ENCODE results near the gene SLC4A2.
A peak's percentile ranks its signal among the peaks of the same experiment; 100 is the strongest.

SLC4A2 gene

DNA sequence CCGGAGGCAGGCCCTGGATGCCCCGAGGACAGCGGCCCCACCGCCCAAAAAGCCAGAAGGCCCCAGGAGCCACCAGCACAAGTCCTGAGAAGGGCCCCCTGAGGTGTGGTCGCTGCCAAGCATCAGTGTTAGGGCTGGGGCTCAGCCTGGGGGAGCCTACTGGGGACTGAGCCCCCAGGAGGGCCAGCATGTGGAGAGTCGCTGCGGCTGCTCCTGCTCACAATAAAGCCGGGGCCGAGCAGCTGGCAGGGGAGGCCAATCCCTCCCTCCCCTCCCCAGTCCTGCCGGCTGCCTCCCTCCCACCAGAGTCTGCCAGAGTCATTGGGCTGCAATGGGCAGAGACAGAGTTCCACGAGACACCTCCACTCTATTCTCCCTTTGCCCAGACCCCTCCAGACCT is 14.1 kb upstream of the SLC4A2 start:
- no peak for DNase-seq

DNA sequence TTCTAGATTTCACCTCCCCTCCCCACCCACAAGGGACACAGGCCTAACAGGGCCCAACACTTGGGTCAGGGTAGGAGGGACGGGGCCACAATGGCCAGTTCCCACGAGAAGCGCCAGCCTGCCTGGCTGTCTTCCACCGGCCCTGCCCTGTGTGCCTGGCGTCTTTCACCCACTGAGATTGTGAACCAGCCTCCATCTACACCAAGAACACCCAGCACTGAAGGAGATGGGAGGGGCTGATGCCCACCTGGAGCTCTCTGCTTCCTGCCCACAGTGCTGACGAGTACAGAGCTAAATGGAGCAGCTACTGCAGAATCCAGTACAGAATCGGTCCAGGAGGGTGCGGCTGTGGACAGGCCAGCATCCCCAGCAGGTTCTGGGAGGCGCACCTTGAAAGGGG is 13.4 kb upstream of the SLC4A2 start:
- no peak for DNase-seq

DNA sequence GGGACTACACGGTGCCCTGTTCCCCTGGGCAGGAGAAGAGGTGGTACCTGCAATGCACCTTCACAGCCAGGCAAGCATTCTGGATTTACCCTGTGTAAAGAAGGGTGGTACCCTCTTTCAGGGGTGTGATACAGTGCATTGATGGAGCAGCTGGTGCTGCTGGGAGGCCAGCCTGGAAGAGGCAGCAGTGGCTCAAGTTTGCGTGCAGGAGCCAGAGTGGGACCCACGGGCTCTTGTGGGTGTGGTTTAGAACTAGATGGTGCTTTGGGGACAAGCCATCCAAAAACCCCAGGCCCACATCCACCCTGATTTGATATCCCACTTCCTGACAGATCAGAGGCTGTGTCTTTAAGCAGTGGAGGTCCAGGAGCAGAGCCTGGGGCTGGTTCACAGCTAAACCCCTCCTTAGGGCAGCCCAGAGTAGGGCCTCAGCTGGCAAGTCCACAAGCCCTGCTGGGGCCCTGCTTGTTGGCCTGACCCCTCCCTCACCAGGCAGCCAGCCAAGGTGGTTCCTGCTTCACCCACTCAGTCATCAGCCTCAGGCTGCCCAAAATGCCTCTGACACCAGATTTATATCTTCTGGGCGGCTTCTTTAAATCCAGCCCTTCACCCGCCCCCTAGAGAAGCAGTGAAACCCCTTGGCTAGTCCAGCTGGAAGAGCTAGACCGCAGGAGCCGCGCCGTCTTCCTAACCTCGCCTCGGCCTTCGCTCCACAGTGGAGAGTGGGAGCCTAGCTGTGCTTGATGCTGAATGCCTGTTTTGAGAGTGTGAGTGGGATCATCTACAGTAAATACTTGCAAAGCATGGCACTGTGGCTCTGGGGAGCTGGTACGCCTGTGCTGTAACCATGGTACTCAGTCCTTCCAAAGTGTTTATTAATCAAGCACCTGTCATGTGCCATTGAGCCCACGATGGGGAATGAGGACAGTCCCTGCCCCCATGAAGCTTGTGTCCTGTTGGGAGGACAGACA is 12.5 kb upstream of the SLC4A2 start:
- no peak for DNase-seq

DNA sequence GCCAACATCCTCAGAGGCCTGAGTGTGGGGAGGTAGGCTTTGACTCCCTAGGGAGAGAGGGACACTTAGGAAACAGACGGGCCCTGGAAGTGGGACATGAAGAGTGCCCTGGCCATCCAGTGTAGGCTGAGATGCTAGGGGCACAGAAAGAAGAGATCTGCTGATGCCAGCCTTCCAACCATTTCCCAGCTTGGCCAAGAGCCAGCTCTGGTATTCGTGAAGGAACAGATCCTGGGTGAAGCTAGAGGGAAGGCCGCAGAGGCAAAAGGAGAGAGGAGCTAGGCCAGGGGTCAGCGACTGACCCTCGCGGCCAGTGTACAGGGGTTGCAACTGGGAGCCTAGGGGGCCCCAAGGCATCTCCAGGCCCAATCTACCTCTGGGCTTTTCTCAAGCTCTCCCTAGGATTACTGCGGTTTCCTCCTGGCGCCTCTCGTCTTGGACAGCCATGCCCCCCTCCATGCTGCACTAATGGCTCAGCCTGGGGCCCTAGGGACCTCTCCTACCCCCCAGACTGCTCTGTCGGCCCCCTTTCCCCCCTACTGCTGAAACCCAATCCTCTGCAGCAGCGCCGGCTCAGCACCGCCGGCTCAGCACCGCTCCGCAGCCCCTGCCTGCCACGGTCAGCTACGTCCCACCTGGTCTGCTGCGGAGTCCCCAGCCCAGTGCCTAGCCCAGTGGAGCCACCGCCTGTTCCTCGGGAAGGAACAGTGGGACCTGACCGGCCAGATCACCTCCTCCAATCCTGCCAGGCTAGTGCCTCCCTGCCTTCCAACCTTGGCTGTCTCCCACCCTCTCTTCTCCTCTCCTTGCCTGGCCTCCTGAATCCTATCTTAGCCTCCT is 11.2 kb upstream of the SLC4A2 start, which contains the start of gene ASIC3:
ASIC3 (plus strand) TSS at position 556 of the 840 bp plus-strand sequence. CDS start 355 bp downstream, outside the sequence.
- DNase-seq = no peak

DNA sequence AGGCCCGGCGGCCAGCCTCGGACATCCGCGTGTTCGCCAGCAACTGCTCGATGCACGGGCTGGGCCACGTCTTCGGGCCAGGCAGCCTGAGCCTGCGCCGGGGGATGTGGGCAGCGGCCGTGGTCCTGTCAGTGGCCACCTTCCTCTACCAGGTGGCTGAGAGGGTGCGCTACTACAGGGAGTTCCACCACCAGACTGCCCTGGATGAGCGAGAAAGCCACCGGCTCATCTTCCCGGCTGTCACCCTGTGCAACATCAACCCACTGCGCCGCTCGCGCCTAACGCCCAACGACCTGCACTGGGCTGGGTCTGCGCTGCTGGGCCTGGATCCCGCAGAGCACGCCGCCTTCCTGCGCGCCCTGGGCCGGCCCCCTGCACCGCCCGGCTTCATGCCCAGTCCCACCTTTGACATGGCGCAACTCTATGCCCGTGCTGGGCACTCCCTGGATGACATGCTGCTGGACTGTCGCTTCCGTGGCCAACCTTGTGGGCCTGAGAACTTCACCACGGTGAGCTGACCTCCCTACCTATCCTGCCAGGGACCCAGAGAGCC is 10.4 kb upstream of the SLC4A2 start:
- no peak for DNase-seq

DNA sequence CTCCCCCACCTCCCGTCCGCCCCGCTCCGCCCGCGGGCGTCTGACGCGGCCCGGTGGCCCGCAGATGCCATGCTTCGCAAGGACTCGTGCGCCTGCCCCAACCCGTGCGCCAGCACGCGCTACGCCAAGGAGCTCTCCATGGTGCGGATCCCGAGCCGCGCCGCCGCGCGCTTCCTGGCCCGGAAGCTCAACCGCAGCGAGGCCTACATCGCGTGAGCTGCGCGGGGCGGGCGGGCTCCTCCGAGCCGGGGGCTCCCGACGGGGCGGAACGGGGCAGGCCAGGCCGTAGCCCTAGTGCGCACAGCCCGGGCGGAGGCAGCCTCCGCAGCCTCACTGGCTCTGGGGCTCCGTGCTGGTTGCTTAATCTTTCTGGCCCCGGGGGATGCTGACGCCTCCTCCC is 8.3 kb upstream of the SLC4A2 start:
- DNase-seq = peak; percentile 65

DNA sequence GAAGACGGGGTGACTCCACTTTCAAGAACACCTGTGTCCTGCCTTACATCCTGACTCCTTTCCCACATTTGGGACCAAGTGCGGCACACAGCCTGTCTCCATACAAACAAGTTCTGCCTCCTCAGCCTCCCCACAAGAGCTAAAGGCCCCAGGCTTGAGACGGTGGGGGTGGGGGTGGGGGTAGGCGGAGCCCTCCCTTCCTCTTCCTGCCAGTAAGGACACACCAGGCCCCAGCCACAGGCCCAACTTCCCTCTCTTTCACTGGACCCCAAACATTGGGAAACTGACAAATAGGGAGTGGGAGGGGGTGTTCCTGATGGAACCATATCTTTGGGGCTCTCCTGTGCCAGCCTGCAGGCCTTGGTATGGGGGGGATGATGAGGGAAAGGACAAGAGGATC is 6.3 kb upstream of the SLC4A2 start:
- DNase-seq = no peak

DNA sequence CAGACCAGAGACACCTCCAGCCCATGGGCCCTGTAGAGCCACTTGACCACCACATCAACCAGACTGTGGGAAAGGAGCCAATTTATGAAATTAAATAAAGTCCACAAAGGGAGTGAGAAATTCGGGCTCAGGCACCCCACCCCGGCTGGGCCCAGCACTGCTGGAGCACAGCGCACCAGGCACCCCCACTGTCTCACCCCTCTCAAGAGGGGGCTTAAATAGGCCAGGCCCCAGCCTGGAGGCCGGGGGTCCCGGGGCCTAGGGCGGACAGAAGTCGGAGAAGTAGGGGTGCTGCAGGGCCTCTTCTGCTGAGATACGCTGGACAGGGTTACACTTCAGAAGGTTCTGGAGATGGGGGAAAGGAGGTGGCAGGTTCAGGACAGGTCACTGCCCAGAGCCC is 5.6 kb upstream of the SLC4A2 start:
- no peak for DNase-seq

DNA sequence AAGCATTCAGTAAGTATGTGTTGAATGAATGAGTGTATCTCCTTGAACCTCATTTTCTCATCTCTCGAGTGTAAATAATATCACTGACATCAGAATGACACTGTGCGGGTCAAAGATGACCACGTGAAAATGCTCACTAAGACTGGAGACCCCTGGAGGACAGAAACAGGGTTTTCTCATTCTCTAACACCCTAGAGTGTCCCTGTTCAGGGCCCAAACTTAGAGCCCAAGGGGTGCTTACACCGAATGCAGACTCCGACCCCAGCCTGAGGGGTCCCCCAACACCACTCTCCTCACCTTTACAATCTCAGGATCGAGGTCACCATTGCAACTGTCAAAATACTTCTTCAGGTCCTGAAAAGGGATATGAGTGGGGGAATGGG is 3.1 kb upstream of the SLC4A2 start:
- DNase-seq = no peak

DNA sequence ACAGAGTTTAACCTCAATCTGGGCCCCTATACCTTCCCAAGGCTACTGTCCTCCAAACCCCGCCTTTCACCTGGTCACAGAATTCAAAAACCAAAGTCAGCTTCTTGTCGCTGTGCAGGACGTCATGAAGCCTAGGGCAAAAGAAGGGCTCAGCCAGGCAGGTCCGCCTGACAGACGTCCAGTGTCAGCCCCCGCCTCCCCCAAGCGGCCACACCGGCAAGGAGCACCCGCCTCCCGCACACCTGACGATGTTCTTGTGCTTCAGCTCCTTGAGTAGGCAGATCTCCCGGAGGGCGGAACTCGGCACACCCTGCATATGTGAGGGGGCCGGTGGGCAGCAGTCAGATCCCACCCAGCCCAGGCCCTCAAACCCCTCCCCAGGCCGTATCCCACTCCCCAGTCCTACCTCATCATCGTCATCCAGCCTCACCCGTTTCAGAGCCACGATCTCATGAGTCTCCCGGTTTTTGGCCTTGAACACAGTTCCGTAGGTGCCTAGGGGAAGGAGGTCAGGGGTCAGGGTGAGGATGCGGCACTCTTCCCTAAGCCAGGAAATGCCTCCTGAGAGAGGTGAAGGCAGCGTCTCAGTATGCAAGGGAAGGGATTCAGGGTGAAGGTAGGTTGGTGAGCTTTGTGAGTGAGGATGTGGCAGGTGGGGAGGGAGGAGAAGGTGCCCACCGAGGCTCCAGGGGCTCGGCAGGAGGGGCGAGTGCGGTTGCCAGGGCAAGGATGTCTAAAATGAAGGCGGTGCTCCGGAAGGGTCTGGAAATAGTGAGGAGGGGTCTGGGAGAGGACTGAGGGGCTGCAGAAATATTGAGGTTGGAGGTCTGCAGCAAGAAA is 2.5 kb upstream of the SLC4A2 start:
- no peak for DNase-seq

DNA sequence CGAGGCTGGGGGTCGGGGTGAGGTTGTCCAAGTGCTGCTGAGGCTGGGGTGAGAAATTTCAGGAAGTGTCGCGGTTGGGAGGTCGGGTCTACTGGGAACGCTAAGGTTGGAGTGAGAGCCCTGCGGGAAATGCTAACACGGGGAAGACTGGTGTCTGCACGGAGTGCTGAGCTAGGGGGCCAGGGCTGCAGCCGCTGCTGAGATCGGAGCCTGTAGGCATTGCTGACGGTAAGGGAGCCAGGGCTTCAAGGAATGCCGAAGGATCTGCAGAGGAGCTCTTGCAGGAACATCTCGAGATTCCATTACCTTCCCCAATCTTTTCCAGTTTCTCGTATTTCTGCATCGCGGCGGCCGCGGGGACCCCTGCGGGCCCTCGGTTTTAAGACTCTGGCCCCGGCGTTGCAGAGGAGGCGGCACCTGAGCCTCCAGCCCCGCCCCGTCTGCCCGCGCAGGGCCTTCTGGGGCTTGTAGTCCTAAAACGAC is 1.8 kb upstream of the SLC4A2 start, which contains the start of gene CDK5:
CDK5 (minus strand) TSS at position 392 of the 483 bp plus-strand sequence; CDS start at position 343, 49 bp downstream.
- no peak for DNase-seq

DNA sequence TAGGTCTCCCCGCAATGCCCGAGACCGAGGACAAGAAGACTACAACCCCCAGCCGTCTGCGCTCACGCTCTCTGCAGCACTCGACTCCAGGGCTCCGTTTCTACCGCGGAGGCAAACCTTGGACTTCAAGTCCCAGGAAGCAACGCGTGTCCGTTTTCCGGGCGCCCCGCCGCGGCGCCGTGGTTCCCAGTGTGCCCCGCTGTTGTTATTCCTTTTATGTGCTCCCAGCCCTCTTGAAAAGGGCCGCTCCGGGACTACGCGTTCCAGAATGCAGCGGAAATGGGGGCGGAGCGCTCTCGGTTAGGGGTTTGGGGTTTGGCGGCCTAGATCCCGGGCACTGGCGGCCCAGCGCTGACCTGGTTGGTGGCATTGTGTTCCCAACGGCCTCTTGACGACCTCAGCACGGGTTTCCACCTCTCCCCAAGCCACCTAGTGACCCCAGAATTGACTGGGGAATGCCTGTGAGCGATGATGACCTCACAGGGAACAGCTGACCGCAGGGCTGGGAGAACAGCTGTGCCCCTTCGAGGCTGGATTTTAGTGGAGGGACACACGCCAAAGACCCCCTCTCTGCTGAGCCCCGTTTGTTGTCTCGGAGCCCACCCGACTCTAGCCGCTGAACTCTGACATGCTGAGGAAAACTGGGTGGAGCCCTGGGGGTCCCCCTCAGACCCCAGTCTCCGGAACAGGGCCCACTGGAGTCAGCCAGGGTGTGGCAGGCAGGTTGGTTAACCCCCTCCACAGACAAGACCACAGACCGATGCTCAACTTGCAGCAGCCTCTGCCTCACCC is 1.2 kb upstream of the SLC4A2 start:
- DNase-seq = peak; percentile 98

DNA sequence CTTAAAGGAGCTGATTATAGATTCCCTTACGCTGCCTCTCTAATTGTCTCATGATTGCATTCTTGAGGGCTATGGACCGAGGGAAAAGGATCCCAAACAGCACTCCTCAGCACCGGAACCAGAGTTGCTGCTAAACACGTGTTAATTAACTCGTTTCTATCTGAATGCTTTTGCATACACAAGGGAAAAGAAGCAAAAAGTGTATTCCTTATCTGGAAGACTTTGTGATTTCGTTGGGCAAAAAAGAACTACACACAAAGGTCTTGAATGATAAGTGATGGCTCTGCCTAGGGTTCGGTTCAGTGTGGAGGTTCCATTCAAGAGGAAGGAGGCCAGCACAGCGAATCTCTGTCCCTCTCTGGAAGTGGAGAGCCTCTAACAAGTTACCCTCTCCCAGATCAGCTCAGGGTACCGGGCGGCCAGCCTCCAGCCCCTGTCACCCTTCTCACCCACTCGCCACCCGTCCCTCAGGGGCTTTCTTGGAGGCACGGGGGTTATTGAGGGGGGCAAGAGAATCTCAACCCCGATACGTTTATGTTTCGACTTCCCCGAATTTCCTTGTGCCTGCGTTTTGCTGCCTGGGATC is 515 bp upstream of the SLC4A2 start:
- peak; percentile 17 for DNase-seq

DNA sequence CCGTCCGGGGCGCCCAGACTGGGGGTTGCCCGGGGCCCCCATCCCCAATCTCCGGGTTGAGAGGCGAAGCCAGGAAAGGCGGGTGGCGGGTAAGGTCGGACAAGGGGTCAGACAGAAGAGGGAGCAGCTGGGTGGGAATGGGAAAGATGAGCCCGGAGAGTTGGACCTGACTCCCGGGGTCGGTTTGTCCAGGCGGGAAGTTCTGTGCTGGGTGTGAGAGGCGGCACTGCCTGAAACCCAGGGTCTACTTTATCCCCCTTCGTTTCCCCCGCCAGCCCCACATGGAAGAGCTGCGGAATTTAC is 675 bp downstream of the SLC4A2 start:
- no peak for DNase-seq

DNA sequence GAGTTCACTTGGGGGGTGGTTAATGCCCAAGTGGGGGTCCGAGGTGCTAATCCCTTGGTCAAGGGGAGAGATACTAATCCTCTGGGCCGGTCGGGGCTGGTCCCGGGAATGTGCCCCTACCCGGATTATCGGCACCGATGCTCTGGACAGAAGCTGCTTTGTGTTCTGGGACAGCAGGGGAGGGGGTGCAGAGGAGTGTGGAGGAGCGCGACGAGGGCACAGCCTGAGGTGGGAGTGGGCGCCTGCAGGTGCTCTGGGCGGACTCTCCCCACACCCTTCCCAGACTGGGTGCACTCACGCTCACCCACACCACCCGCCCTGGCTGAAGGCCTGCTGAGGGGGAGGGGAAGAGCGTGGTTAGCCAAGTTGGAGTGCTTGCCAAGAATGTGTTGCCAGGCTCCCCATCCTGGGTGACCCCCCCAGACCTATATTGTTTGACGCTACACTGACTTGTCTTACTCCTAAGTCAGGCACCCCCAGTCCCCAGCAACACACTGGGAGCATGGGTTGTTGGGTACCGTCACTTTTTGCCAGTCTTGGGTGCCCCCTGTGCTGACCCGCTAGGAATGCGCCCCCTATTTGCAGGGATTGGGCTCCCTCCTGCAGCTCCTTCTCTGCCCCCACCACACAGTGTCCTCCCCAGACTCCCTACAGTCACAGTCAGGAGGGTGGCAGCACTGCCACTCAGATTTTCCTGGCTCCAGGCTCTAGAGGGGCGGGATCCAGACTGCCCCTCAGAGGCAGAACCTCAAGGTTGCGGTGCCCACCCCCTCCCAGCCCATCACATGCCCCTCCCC is 1.2 kb downstream of the SLC4A2 start:
- DNase-seq = no peak

DNA sequence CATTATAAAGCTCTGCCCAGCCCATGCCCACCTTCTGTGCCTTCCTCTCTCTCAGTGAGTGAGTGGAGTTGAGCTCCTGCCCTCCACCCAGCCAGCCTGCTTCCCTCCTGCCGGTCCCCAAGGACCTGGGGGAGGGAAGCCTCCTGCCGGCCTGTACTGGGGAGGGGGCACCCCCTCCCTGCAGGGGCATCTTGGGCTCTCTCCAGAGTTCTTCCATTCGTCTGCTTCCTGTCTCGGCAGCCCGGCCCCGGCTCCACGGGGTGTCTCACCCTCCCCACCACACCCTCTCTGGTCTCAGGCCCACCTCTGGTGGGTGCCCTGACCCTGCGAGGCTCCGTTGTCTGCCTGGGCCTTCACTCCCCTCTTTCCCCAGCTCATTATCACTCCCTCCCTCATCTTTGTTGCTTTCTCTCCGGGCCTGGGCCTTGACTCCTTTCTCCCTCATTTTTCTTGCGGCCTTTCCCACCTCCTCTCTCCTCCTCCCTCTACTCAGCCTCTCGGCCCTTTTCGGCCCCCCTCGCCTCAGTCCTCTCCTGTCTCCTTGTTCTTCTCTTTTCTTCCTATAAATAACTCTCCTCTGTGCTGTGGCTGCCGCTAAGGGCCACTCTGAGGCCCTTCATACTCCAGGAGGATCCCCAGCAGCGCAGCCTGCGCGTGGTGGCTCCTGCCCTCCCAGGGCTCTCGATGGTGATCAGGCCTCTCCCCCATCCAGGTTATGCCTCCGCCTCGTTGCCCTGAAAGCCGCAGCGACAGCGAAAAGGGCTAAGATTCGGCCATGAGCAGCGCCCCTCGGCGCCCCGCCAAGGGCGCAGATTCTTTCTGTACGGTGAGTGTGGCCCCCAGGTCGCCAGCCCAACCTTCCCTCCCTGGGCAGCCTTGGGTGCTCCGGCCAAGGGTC is 2.1 kb downstream of the SLC4A2 start:
- DNase-seq = no peak

DNA sequence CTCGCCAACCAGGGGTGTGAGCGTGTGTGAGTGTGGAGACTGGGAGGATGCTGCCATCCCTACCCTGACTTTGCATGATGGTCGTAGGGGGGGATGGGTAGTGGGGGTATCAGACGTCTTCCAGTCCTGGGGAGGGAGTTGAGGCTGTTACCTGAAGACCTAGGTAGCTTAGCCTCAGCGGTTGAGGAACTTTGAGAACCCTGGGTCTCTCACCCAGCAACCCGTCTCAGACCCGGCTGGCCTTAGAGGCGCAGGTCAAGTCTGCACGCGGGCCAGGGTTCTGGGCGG is 2.7 kb downstream of the SLC4A2 start:
- DNase-seq = no peak

DNA sequence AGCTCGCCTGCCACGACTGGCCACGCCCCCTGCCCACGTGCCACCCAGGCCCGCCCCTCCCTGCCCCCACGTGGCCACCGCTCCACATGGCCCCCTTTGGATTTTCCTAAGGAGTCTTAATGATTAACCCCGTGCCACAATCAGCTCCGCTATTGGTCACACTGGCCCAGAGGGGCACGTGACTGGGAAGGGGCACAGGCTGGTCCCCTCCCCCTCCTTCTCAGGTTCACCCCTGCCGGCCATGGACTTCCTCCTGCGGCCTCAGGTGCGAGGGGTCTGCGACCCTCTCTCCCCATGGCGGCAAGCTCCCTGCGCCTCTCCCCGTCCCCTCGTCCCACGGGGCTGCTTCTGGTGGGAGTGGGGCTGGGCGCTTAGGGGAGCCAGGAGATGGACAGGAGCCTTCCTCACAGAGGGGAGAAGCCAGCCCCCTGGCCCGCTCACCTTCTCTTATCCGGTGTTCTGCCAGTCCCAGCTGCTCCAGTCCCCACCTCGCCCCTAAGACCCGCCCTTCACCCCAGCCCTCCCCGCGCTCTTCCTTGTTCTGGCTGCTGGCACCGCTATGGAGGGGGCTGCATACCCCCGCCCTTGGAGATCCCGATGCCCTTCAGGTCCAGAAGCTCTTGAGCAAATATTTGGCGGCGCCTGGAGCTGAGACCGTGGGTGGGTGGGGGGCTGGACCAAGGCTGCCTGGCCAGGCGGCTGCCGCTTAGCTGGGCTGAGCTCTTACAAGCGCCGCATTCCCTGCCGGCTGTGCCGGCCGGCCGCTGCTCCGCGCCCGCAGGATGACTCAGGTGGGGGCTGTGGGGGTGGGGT is 3.2 kb downstream of the SLC4A2 start:
- no peak for DNase-seq

DNA sequence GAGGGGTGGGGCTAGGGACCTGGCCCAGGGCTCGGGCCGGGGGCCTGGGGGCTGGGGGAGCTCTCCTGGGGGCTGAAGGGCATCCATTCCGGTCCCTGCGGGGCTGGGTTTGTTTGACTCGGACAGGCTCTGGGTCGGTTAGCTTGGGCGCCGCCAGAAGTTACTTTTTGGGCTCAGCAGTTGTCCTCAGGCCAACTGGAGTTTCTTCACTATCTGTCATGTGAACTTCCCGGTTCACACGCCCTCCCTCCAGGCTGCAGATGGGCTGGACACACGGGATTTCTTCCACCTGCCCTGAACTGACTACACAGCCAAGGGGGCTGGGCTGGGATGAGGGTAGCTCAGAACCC is 3.8 kb downstream of the SLC4A2 start:
- no peak for DNase-seq
